ENCODE results near the gene GLCE. TPM values are rescaled to one million over a fixed set of nuclear protein-coding genes. Genes with fewer than 3 reads are reported as not detected.
A peak's percentile ranks its signal among the peaks of the same experiment; 100 is the strongest.

The GLCE gene
- total and polyA plus RNA-seq, 11 donors = 4.0 to 14.3 (median 8.4) TPM

DNA sequence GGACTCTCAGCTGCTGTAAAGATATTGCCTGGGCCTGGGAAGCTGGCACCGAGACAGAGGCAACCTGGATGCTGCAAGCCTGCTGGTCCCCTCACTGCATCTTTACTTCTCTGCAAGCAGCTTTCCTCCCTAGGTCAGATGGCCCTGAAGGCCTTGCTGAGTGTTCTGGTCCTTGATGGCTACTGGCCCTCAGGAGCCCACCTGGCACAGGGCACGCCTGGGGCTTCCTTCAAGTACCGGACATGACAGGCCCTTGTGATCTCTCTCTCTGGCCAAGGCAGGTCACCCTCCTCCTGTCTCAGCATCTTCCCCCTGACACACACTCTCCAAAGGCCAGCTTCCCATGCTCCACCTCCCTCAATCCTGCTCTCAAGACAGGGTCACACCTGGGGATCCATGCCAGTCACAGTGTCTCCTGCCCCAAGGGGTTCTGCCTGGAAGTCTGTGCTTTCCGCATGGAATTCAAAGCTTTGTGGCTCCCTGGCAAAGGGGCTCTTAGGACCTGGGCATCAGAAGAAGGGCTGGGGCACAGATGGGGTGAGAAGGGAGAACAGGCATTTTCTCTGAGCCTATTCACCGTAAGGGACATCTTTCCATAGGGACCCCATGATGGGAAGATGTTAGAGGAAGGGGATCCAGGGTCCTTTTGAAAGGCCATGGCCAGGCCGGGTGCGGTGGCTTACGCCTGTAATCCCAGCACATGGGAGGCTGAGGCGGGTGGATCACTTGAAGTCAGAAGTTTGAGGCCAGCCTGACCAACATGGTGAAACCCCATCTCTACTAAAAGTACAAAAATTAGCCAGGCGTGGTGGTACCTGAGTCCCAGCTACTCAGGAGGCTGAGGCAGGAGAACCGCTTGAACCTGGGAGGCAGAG is 133.5 kb downstream of the GLCE start:
- TF ChIP-seq, protein P1, sequence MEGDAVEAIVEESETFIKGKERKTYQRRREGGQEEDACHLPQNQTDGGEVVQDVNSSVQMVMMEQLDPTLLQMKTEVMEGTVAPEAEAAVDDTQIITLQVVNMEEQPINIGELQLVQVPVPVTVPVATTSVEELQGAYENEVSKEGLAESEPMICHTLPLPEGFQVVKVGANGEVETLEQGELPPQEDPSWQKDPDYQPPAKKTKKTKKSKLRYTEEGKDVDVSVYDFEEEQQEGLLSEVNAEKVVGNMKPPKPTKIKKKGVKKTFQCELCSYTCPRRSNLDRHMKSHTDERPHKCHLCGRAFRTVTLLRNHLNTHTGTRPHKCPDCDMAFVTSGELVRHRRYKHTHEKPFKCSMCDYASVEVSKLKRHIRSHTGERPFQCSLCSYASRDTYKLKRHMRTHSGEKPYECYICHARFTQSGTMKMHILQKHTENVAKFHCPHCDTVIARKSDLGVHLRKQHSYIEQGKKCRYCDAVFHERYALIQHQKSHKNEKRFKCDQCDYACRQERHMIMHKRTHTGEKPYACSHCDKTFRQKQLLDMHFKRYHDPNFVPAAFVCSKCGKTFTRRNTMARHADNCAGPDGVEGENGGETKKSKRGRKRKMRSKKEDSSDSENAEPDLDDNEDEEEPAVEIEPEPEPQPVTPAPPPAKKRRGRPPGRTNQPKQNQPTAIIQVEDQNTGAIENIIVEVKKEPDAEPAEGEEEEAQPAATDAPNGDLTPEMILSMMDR (IDR thresholded peaks at IDR 0.05) = no peak
- TF ChIP-seq POLR2A (IDR thresholded peaks at IDR 0.05) = no peak
- WGBS, 4 donors = 94 to 97% (median 96%) methylated on average over 11 of the region's 11 CpGs
- H3K4me1 ChIP-seq = peaks cover 0 to 28% (median 13%) of the 10 kb centered on the region in 12 donors
- no peaks in the 10 kb centered on the region for H3K36me3 ChIP-seq
- peaks cover 0 to 13% (median 5%) of the 10 kb centered on the region in 9 donors for H3K27me3 ChIP-seq
- H3K9me3 ChIP-seq = no peaks in the 10 kb centered on the region
- intact Hi-C loops (cut with DNase I) = no loop called here
- H3K4me3 ChIP-seq = no peak overlapping the region
- H3K27ac ChIP-seq = no peak overlapping the region
- DNase-seq (no peak), ATAC-seq (no peak)

DNA sequence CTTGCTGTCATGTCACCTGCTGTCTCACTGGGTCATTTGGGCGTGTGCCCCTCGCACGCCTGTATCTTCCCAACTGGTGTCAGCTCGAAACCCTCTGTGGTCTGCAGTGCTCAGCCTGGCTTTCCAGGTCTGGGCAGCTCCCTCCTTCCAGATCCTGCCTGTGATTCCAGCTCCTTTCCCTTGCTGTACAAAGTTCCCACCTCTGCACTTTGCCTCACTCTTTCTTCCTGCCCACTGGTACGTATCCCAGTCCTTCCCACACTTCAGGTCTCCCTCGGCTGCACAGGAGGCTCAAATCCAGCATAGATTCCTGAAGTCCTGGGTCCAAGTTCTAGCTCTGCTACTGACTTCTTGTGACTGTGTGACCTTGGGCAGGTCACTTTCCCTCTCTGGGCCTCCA is 136.2 kb downstream of the GLCE start:
- H3K27ac ChIP-seq = no peak overlapping the region
- 89 to 95% (median 90%) methylated on average over 6 of the region's 6 CpGs for WGBS, 4 donors
- H3K27me3 ChIP-seq = peaks cover 0 to 31% (median 13%) of the 10 kb centered on the region in 9 donors
- H3K4me1 ChIP-seq = peaks cover 0 to 23% (median 6%) of the 10 kb centered on the region in 12 donors
- no peaks in the 10 kb centered on the region for H3K36me3 ChIP-seq
- DNase-seq (no peak), ATAC-seq (no peak)
- H3K9me3 ChIP-seq = no peaks in the 10 kb centered on the region
- no peak overlapping the region for H3K4me3 ChIP-seq
- intact Hi-C loops (cut with DNase I) = no loop called here
- TF ChIP-seq POLR2A (IDR thresholded peaks at IDR 0.05) = no peak
- TF ChIP-seq, protein P1 (IDR thresholded peaks at IDR 0.05) = no peak

DNA sequence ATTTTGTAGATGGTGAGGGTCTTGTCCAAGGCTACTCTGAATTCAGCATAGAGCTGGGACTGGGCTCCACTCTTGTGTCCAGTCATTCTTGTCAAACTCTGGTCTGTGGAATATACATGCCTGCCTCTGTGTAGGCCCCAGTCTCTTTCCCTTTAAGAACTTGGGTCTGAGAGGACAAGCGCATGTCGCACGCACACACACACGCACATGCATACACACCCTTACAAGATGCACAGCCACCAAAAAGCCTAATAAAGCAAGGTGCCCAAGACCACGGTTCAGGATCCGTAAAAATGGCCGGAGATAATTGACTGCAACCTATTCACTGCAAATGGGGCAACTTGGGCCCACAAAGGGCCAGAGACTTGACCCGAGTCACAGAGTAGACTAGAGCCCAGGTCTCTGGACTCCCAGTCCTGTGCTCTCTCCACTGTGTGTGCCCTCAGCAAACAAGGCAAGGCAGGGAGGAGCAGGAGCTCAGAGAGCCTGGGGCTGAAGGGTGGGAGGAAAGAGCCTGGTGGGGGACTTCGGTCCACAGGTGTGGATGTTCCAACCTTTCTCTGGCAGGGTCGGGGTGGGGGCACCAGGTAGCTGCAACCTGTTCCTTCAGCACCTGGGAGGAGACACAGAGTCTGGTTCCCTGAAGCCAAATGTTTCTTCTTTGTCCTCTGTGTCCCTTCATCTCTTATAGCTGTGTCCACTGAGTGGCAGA is 137.4 kb downstream of the GLCE start:
- peaks cover 0 to 23% (median 6%) of the 10 kb centered on the region in 12 donors for H3K4me1 ChIP-seq
- DNase-seq = no peak
- TF ChIP-seq, protein P1 (IDR thresholded peaks at IDR 0.05) = no peak
- TF ChIP-seq POLR2A (IDR thresholded peaks at IDR 0.05) = no peak
- H3K27ac ChIP-seq = no peak overlapping the region
- H3K9me3 ChIP-seq = no peaks in the 10 kb centered on the region
- intact Hi-C loops (cut with DNase I) = no loop called here
- no peaks in the 10 kb centered on the region for H3K36me3 ChIP-seq
- ATAC-seq = no peak
- WGBS, 4 donors = 93 to 95% (median 94%) methylated on average over 9 to 10 of the region's 10 CpGs
- peaks cover 0 to 31% (median 13%) of the 10 kb centered on the region in 9 donors for H3K27me3 ChIP-seq
- H3K4me3 ChIP-seq = peak overlapping the region in 6 of 12 donors; percentile 53 to 64 (median 59)

DNA sequence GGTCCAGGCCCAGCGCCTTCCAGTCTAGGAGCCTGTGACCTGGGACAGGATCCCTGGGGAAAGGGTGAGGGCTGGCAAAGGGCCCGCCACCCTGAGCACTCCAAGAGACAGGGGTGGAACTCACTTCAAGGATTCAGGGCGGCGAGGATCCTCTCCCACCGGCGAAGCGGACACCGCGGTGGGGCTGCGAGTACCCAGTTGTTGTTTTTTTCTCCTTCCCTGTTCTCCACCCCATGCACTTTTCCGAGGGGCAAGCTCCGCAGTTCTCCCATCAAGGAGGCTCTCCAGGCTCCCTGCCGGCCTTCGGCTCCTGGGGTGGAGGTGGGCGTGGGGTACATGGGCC is 137.9 kb downstream of the GLCE start:
- 40 to 60% (median 52%) methylated on average over 10 to 15 of the region's 15 CpGs for WGBS, 4 donors

More for the DNA sequence above, 137.9 kb downstream of the GLCE start:
- peak in 2 of 5 donors; percentile 32 to 34 for DNase-seq
- peak overlapping the region; percentile 44 to 64 (median 60) for H3K4me3 ChIP-seq
- intact Hi-C loops (cut with DNase I) = no loop called here
- peaks cover 0 to 23% (median 6%) of the 10 kb centered on the region in 12 donors for H3K4me1 ChIP-seq
- no peaks in the 10 kb centered on the region for H3K9me3 ChIP-seq
- H3K36me3 ChIP-seq = no peaks in the 10 kb centered on the region
- H3K27me3 ChIP-seq = peaks cover 0 to 31% (median 13%) of the 10 kb centered on the region in 9 donors
- ATAC-seq = peak in 2 of 4 donors; percentile 6 to 14
- peak overlapping the region in 2 of 12 donors; percentile 18 to 67 for H3K27ac ChIP-seq
- no peak for TF ChIP-seq POLR2A (IDR thresholded peaks at IDR 0.05)
- TF ChIP-seq, protein P1 (IDR thresholded peaks at IDR 0.05) = no peak

Measured in heart left ventricle (tissue), 16 donors.